B cell (primary cell): ENCODE results near the gene PRTFDC1.

ENCODE experiments used
- CTCF ChIP-seq: fragments of 200-600 bp; IDR thresholded peaks from one replicate; pipeline ENCODE4 v1.8.0; 2022; ENCODE audit warnings: antibody characterized with exemption, mild to moderate bottlenecking
- EZH2 ChIP-seq: IDR thresholded peaks from 2 replicates; pipeline ENCODE4 v1.6.1; 2012; ENCODE audit warnings: borderline replicate concordance, low read depth, mild to moderate bottlenecking, moderate library complexity, low read length; ENCODE audit not compliant: insufficient read depth, poor library complexity, severe bottlenecking

- no peak for TF ChIP-seq CTCF
- no peak for TF ChIP-seq EZH2
Observed at GRCh38 chr10:24974976-24975375, 22.6 kb upstream of the PRTFDC1 start.
